ENCODE measurements around the gene BTD.

GRCh38 chr3:15628967-15629366 is 27.4 kb downstream of the BTD start:
- TF ChIP-seq CTCF (IDR thresholded peaks at IDR 0.05; ENCODE audit: insufficient read depth, low read length) (no peak), SPI1 (IDR thresholded peaks at IDR 0.05; ENCODE audit: borderline replicate concordance, low read depth) (no peak), GABPA (IDR thresholded peaks at IDR 0.05; ENCODE audit: low read depth) (no peak)

Measured in HL-60 (cell line).